Smooth muscle cell (in vitro differentiated cells): ENCODE results near the gene CMTM8. TPM values are rescaled to one million over a fixed set of nuclear protein-coding genes. Genes with fewer than 3 reads are reported as not detected.

ENCODE experiments used
- DNase-seq: peaks from one replicate; lab custom pipeline; 2025; ENCODE audit not compliant: unreplicated experiment; lab: John Stamatoyannopoulos, UW
- H2AFZ ChIP-seq: fragments of 200-600 bp; sonication (generic); 2 replicates; pipeline ENCODE4 v1.6.0; 2016; ENCODE audit warnings: antibody characterized with exemption, low read depth, mild to moderate bottlenecking
- H3F3A ChIP-seq: fragments of 200-600 bp; sonication (generic); 2 replicates; pipeline ENCODE4 v1.6.0; 2017; ENCODE audit warnings: antibody characterized with exemption, low read depth
- H3K27ac ChIP-seq: fragments of 200-600 bp; sonication (generic); 2 replicates; pipeline ENCODE4 v1.5.1; 2016; ENCODE audit warnings: low read depth, mild to moderate bottlenecking
- H3K27me3 ChIP-seq: fragments of 200-600 bp; sonication (generic); 2 replicates; pipeline ENCODE4 v1.6.1; 2016; ENCODE audit warnings: low read depth, mild to moderate bottlenecking
- H3K36me3 ChIP-seq: fragments of 200-600 bp; sonication (generic); 2 replicates; pipeline ENCODE4 v1.5.1; 2016; ENCODE audit warnings: low read depth
- H3K4me1 ChIP-seq: fragments of 200-600 bp; sonication (generic); 2 replicates; pipeline ENCODE4 v1.5.1; 2016; ENCODE audit warnings: low read depth
- H3K4me2 ChIP-seq: fragments of 200-600 bp; sonication (generic); 2 replicates; pipeline ENCODE4 v1.6.0; 2016; ENCODE audit warnings: mild to moderate bottlenecking
- H3K4me3 ChIP-seq: fragments of 200-600 bp; sonication (generic); 2 replicates; pipeline ENCODE4 v1.5.1; 2016; ENCODE audit warnings: mild to moderate bottlenecking
- H3K79me2 ChIP-seq: fragments of 200-600 bp; sonication (generic); 2 replicates; pipeline ENCODE4 v1.6.0; 2016; ENCODE audit warnings: low read depth, mild to moderate bottlenecking
- H3K9ac ChIP-seq: fragments of 200-600 bp; sonication (generic); 2 replicates; pipeline ENCODE4 v1.6.0; 2016; ENCODE audit warnings: low read depth
- H3K9me3 ChIP-seq: fragments of 200-600 bp; sonication (generic); replicated peaks from 2 replicates; pipeline ENCODE4 v1.5.1; 2016; ENCODE audit warnings: low read depth
- H4K20me1 ChIP-seq: fragments of 200-600 bp; sonication (generic); 2 replicates; pipeline ENCODE4 v1.6.0; 2016; ENCODE audit warnings: low read depth
- CTCF ChIP-seq: fragments of 200-600 bp; sonication (generic); IDR thresholded peaks from 2 replicates; pipeline ENCODE4 v1.5.1; 2017; ENCODE audit warnings: borderline replicate concordance, mild to moderate bottlenecking, antibody characterized with exemption; ENCODE audit not compliant: insufficient read depth, poor library complexity, severe bottlenecking
- WGBS: methylation state at CpG from one replicate; pipeline ENCODE4 v1.1.7; 2016; ENCODE audit warnings: low lambda C conversion rate; 5-methylcytosine and 5-hydroxymethylcytosine counted together
- polyA plus RNA-seq: library from polyadenylated mRNA; unstranded; fragments of >200 nt; fragmentation: Nextera tagmentation; extraction: Ambion mirVana; gene quantifications from 2 replicates; pipeline ENCODE4 v1.2.1, GENCODE V29; 2016
- total RNA-seq: library from RNA; depleted of rRNA; stranded (reverse); fragments of >200 nt; gene quantifications from 2 replicates; pipeline ENCODE4 v1.2.3, GENCODE V29; 2014

The CMTM8 gene
- total and polyA plus RNA-seq, 2 experiments from 2014 or later = 1.9 TPM

- H3K36me3 ChIP-seq = no peaks in the 10 kb centered on the region
- H3K27ac ChIP-seq = no peak overlapping the region
- no peak for DNase-seq
- H3K9me3 ChIP-seq = no peaks in the 10 kb centered on the region
- 91% methylated on average over 5 of the region's 5 CpGs for WGBS
- H3K79me2 ChIP-seq = no peaks in the 10 kb centered on the region
- no peak overlapping the region for H3K4me2 ChIP-seq
- no peaks in the 10 kb centered on the region for H3K27me3 ChIP-seq
- H3K9ac ChIP-seq = no peak overlapping the region
- no peak overlapping the region for H2AFZ ChIP-seq
- no peaks in the 10 kb centered on the region for H4K20me1 ChIP-seq
- no peak for TF ChIP-seq CTCF
- no peaks in the 10 kb centered on the region for H3K4me1 ChIP-seq
- H3K4me3 ChIP-seq = no peak overlapping the region
- H3F3A ChIP-seq = no peaks in the 10 kb centered on the region
These were observed 50.3 kb downstream of the CMTM8 start for GRCh38 chr3:32288819-32289218.

DNA sequence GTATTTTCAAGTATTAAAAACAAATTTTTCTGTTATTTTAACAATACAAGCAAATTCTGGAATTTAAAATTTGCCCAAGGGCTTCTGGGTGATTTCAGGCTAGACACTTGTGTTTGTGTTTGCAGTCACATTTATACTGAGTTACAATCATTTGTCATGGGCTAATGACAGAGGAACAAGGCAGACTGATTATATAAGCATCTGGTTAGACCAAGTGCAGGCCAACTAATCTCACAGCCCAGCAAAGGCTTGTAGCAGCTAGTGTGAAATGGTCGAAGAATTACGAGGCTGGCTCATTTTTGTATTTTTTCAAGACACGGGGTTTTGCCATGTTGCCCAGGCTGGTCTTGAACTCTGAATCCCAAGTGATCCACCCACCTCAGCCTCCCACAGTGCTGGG is 52.1 kb downstream of the CMTM8 start:
- H4K20me1 ChIP-seq = no peaks in the 10 kb centered on the region
- no peak overlapping the region for H3K4me2 ChIP-seq
- WGBS = 60% methylated on average over 3 of the region's 3 CpGs
- H3K9me3 ChIP-seq = no peaks in the 10 kb centered on the region
- H3K36me3 ChIP-seq = no peaks in the 10 kb centered on the region
- no peak overlapping the region for H2AFZ ChIP-seq
- no peak overlapping the region for H3K4me3 ChIP-seq
- no peak overlapping the region for H3K9ac ChIP-seq
- H3K27ac ChIP-seq = no peak overlapping the region
- no peak for TF ChIP-seq CTCF
- no peak for DNase-seq
- no peaks in the 10 kb centered on the region for H3K79me2 ChIP-seq
- H3K4me1 ChIP-seq = no peaks in the 10 kb centered on the region
- no peaks in the 10 kb centered on the region for H3K27me3 ChIP-seq
- no peaks in the 10 kb centered on the region for H3F3A ChIP-seq

- DNase-seq = no peak
- H2AFZ ChIP-seq = no peak overlapping the region
These were observed 53.8 kb downstream of the CMTM8 start for GRCh38 chr3:32292085-32292796.

More at GRCh38 chr3:32292085-32292796, 53.8 kb downstream of the CMTM8 start:
- no peak overlapping the region for H3K4me3 ChIP-seq
- H3K79me2 ChIP-seq = no peaks in the 10 kb centered on the region
- WGBS = 79% methylated on average over 7 of the region's 7 CpGs
- TF ChIP-seq CTCF = no peak
- no peak overlapping the region for H3K27ac ChIP-seq
- no peak overlapping the region for H3K4me2 ChIP-seq
- H4K20me1 ChIP-seq = no peaks in the 10 kb centered on the region
- H3K36me3 ChIP-seq = no peaks in the 10 kb centered on the region
- no peaks in the 10 kb centered on the region for H3K9me3 ChIP-seq
- H3K4me1 ChIP-seq = no peaks in the 10 kb centered on the region
- H3K9ac ChIP-seq = no peak overlapping the region
- H3K27me3 ChIP-seq = no peaks in the 10 kb centered on the region
- H3F3A ChIP-seq = no peaks in the 10 kb centered on the region
